Activated CD8-positive, alpha-beta memory T cell treated with anti-CD3 and anti-CD28 coated beads, Interleukin-2, amount 10 ng/mL, durations not matched to agents 7 days and 5 days (primary cell): Measurements from ENCODE around the gene YARS1. TPM values are rescaled to one million over a fixed set of nuclear protein-coding genes. Genes with fewer than 3 reads are reported as not detected.

Experiments used
- ATAC-seq: fragments of 150-1000 bp; cut with Tn5 transposase; one replicate; pipeline ENCODE4 v1.10.0; 2021; ENCODE audit warnings: moderate library complexity
- CTCF ChIA-PET: fragments of 350-600 bp; sonication (Branson Sonifier 250); formaldehyde crosslinking; loops from one replicate; lab custom pipeline; 2021; ENCODE audit warnings: antibody characterized with exemption; lab: Charles Lee
- DNase-seq: peaks from one replicate; pipeline ENCODE4 v3.0.0-alpha.2; 2020
- H3K27ac Mint-ChIP-seq: one replicate; pipeline ENCODE4 v1.8.0; 2021; ENCODE audit warnings: mild to moderate bottlenecking, mixed read lengths
- H3K27me3 Mint-ChIP-seq: one replicate; pipeline ENCODE4 v1.8.0; 2021; ENCODE audit warnings: mixed read lengths
- H3K36me3 Mint-ChIP-seq: one replicate; pipeline ENCODE4 v1.8.0; 2021; ENCODE audit warnings: mild to moderate bottlenecking, mixed read lengths
- H3K4me1 Mint-ChIP-seq: one replicate; pipeline ENCODE4 v1.8.0; 2021; ENCODE audit warnings: mixed read lengths
- H3K4me3 Mint-ChIP-seq: one replicate; pipeline ENCODE4 v1.8.0; 2021; ENCODE audit warnings: mild to moderate bottlenecking, moderate library complexity, mixed read lengths
- H3K9me3 Mint-ChIP-seq: one replicate; pipeline ENCODE4 v1.8.0; 2022; ENCODE audit warnings: low read depth, mixed read lengths
- total RNA-seq, 2 experiments: library from RNA; stranded (reverse); gene quantifications; one replicate each; pipeline ENCODE4 v1.2.3, GENCODE V29; 2021

The YARS1 gene
- total RNA-seq, 2 experiments from 2014 or later = 192 to 238 TPM

GRCh38 chr1:32754317-32755097 lies 62.7 kb downstream of the YARS1 start:
- DNase-seq (peak; percentile 47), ATAC-seq (peak; percentile 16)
- Mint-ChIP-seq H3K36me3 (no peaks in the 10 kb centered on the region), H3K27me3 (peaks cover 41% of the 10 kb centered on the region), H3K27ac (no peak overlapping the region), H3K9me3 (no peaks in the 10 kb centered on the region), H3K4me3 (peak overlapping the region; percentile 53), H3K4me1 (peaks cover 7% of the 10 kb centered on the region)
- CTCF ChIA-PET = no interaction called here

GRCh38 chr1:32753532-32754316 lies 63.4 kb downstream of the YARS1 start:
- peak; percentile 91 for ATAC-seq
- CTCF ChIA-PET = interaction anchor here (1.0 kb wide), 1 partner anchor 42 kb away, joined by 4 read pairs; no protein-coding TSS in a partner anchor
- H3K27ac Mint-ChIP-seq = no peak overlapping the region
- H3K27me3 Mint-ChIP-seq = peaks cover 41% of the 10 kb centered on the region
- H3K4me1 Mint-ChIP-seq = peaks cover 7% of the 10 kb centered on the region
- no peaks in the 10 kb centered on the region for H3K36me3 Mint-ChIP-seq
- peak; percentile 52 for DNase-seq
- no peaks in the 10 kb centered on the region for H3K9me3 Mint-ChIP-seq
- H3K4me3 Mint-ChIP-seq = peak overlapping the region; percentile 53

- Mint-ChIP-seq H3K36me3 (no peaks in the 10 kb centered on the region), H3K27ac (no peak overlapping the region), H3K4me1 (peaks cover 7% of the 10 kb centered on the region), H3K9me3 (no peaks in the 10 kb centered on the region), H3K4me3 (no peak overlapping the region), H3K27me3 (peaks cover 26% of the 10 kb centered on the region)
- DNase-seq = no peak
- CTCF ChIA-PET = interaction anchor here (1.1 to 2.0 kb wide), 3 partner anchors 10 to 37 kb away, joined by 3 to 9 read pairs (median 5); no protein-coding TSS in a partner anchor
- no peak for ATAC-seq
Measured at GRCh38 chr1:32749771-32750170, 67.4 kb downstream of the YARS1 start.

- no peak for ATAC-seq
- H3K4me1 Mint-ChIP-seq = peaks cover 4% of the 10 kb centered on the region
- CTCF ChIA-PET = interaction anchor here (0.9 to 2.0 kb wide), 3 partner anchors 24 to 350 kb away, joined by 3 to 9 read pairs (median 5); no protein-coding TSS in a partner anchor
- no peak for DNase-seq
- no peak overlapping the region for H3K4me3 Mint-ChIP-seq
- peaks cover 25% of the 10 kb centered on the region for H3K27me3 Mint-ChIP-seq
- H3K36me3 Mint-ChIP-seq = no peaks in the 10 kb centered on the region
- H3K9me3 Mint-ChIP-seq = no peaks in the 10 kb centered on the region
- H3K27ac Mint-ChIP-seq = no peak overlapping the region
Measured at GRCh38 chr1:32749332-32749731, 67.8 kb downstream of the YARS1 start.

GRCh38 chr1:32748926-32749325 lies 68.2 kb downstream of the YARS1 start:
- H3K27me3 Mint-ChIP-seq = peaks cover 27% of the 10 kb centered on the region
- ATAC-seq = no peak
- CTCF ChIA-PET = interaction anchor here (0.9 to 2.0 kb wide), 3 partner anchors 24 to 349 kb away, joined by 3 to 9 read pairs (median 5); no protein-coding TSS in a partner anchor

GRCh38 chr1:32748348-32748747 lies 68.8 kb downstream of the YARS1 start:
- no peak for DNase-seq
- CTCF ChIA-PET = interaction anchor here (0.9 kb wide), 1 partner anchor 349 kb away, joined by 3 read pairs; no protein-coding TSS in a partner anchor
- no peaks in the 10 kb centered on the region for H3K36me3 Mint-ChIP-seq
- H3K27me3 Mint-ChIP-seq = peaks cover 31% of the 10 kb centered on the region
- no peak overlapping the region for H3K27ac Mint-ChIP-seq
- no peak overlapping the region for H3K4me3 Mint-ChIP-seq
- no peaks in the 10 kb centered on the region for H3K9me3 Mint-ChIP-seq
- peaks cover under 1% of the 10 kb centered on the region for H3K4me1 Mint-ChIP-seq
- ATAC-seq = no peak

More at GRCh38 chr1:32748926-32749325, 68.2 kb downstream of the YARS1 start:
- no peak for DNase-seq
- H3K27ac Mint-ChIP-seq = no peak overlapping the region
- peaks cover 2% of the 10 kb centered on the region for H3K4me1 Mint-ChIP-seq
- no peaks in the 10 kb centered on the region for H3K36me3 Mint-ChIP-seq
- H3K4me3 Mint-ChIP-seq = no peak overlapping the region
- no peaks in the 10 kb centered on the region for H3K9me3 Mint-ChIP-seq

GRCh38 chr1:32746130-32746529 lies 71.0 kb downstream of the YARS1 start:
- H3K4me3 Mint-ChIP-seq = no peak overlapping the region
- DNase-seq = no peak
- H3K9me3 Mint-ChIP-seq = no peaks in the 10 kb centered on the region
- H3K4me1 Mint-ChIP-seq = peaks cover 2% of the 10 kb centered on the region
- H3K27ac Mint-ChIP-seq = no peak overlapping the region
- no peaks in the 10 kb centered on the region for H3K36me3 Mint-ChIP-seq
- CTCF ChIA-PET = interaction anchor here (0.5 to 3.0 kb wide), 2 partner anchors 34 to 705 kb away, joined by 3 to 15 read pairs; no protein-coding TSS in a partner anchor
- H3K27me3 Mint-ChIP-seq = peaks cover 33% of the 10 kb centered on the region
- no peak for ATAC-seq

GRCh38 chr1:32744071-32744425 lies 73.1 kb downstream of the YARS1 start:
- Mint-ChIP-seq H3K4me1 (peaks cover 2% of the 10 kb centered on the region), H3K9me3 (no peaks in the 10 kb centered on the region), H3K27me3 (peaks cover 42% of the 10 kb centered on the region), H3K4me3 (no peak overlapping the region), H3K36me3 (no peaks in the 10 kb centered on the region), H3K27ac (no peak overlapping the region)
- no peak for DNase-seq
- no peak for ATAC-seq
- CTCF ChIA-PET = interaction anchor here (3.0 kb wide), 1 partner anchor 32 kb away, joined by 15 read pairs; no protein-coding TSS in a partner anchor

GRCh38 chr1:32743380-32744070 lies 73.6 kb downstream of the YARS1 start:
- peaks cover 42% of the 10 kb centered on the region for H3K27me3 Mint-ChIP-seq
- H3K36me3 Mint-ChIP-seq = no peaks in the 10 kb centered on the region
- DNase-seq (no peak), ATAC-seq (no peak)
- H3K4me3 Mint-ChIP-seq = no peak overlapping the region
- H3K4me1 Mint-ChIP-seq = peaks cover 2% of the 10 kb centered on the region
- H3K9me3 Mint-ChIP-seq = no peaks in the 10 kb centered on the region
- no peak overlapping the region for H3K27ac Mint-ChIP-seq
- CTCF ChIA-PET = interaction anchor here (0.6 to 3.0 kb wide), 3 partner anchors 31 to 34 kb away, joined by 3 to 15 read pairs (median 4); no protein-coding TSS in a partner anchor

- H3K36me3 Mint-ChIP-seq = no peaks in the 10 kb centered on the region
- ATAC-seq = no peak
- no peak overlapping the region for H3K4me3 Mint-ChIP-seq
- H3K4me1 Mint-ChIP-seq = peaks cover 2% of the 10 kb centered on the region
- CTCF ChIA-PET = interaction anchor here (0.6 to 1.2 kb wide), 2 partner anchors 31 to 34 kb away, joined by 3 to 4 read pairs; no protein-coding TSS in a partner anchor
- peaks cover 39% of the 10 kb centered on the region for H3K27me3 Mint-ChIP-seq
- no peak overlapping the region for H3K27ac Mint-ChIP-seq
- H3K9me3 Mint-ChIP-seq = no peaks in the 10 kb centered on the region
- no peak for DNase-seq
Measured at GRCh38 chr1:32742956-32743355, 74.2 kb downstream of the YARS1 start.

- peaks cover 42% of the 10 kb centered on the region for H3K27me3 Mint-ChIP-seq
- H3K9me3 Mint-ChIP-seq = no peaks in the 10 kb centered on the region
- peaks cover 2% of the 10 kb centered on the region for H3K4me1 Mint-ChIP-seq
- CTCF ChIA-PET = interaction anchor here (0.6 to 1.2 kb wide), 2 partner anchors 30 to 33 kb away, joined by 3 to 4 read pairs; no protein-coding TSS in a partner anchor
- no peak overlapping the region for H3K4me3 Mint-ChIP-seq
- no peaks in the 10 kb centered on the region for H3K36me3 Mint-ChIP-seq
- no peak overlapping the region for H3K27ac Mint-ChIP-seq
- DNase-seq = no peak
- ATAC-seq = peak; percentile 14
Measured at GRCh38 chr1:32742199-32742947, 74.8 kb downstream of the YARS1 start.
